Osteoblast (primary cell): ENCODE data around the gene ARHGEF28. TPM values are rescaled to one million over a fixed set of nuclear protein-coding genes. Genes with fewer than 3 reads are reported as not detected.

Experiments
- DNase-seq: peaks from one replicate; pipeline ENCODE4 v3.0.0; 2011; ENCODE audit warnings: low spot score, mixed read lengths; ENCODE audit not compliant: insufficient read length; ENCODE audit errors: missing footprints
- H2AFZ ChIP-seq: 2 replicates; pipeline ENCODE4 v1.6.0; 2011; ENCODE audit warnings: mild to moderate bottlenecking, low read length
- H3K27ac ChIP-seq: 2 replicates; pipeline ENCODE4 v1.5.1; 2011; ENCODE audit warnings: mild to moderate bottlenecking, low read depth, low read length, moderate library complexity
- H3K27me3 ChIP-seq: 2 replicates; pipeline ENCODE4 v1.6.0; 2012; ENCODE audit warnings: mild to moderate bottlenecking, control low read depth, inconsistent platforms, low read length, moderate library complexity; ENCODE audit not compliant: insufficient read depth
- H3K36me3 ChIP-seq: 2 replicates; pipeline ENCODE4 v1.5.1; 2011; ENCODE audit warnings: mild to moderate bottlenecking, low read length, control low read depth, moderate library complexity; ENCODE audit not compliant: insufficient read depth
- H3K4me1 ChIP-seq: 2 replicates; pipeline ENCODE4 v1.5.1; 2011; ENCODE audit warnings: mild to moderate bottlenecking, low read length, control low read depth, moderate library complexity; ENCODE audit not compliant: insufficient read depth
- H3K4me2 ChIP-seq: 2 replicates; pipeline ENCODE4 v1.6.0; 2011; ENCODE audit warnings: mild to moderate bottlenecking, low read length; ENCODE audit not compliant: insufficient read depth
- H3K4me3 ChIP-seq: fragments of 200-600 bp; sonication (generic); 3 replicates; pipeline ENCODE4 v1.5.1; 2012; ENCODE audit warnings: mild to moderate bottlenecking, low read length, inconsistent platforms; ENCODE audit not compliant: insufficient read depth
- H3K79me2 ChIP-seq: 2 replicates; pipeline ENCODE4 v1.6.0; 2012; ENCODE audit warnings: mild to moderate bottlenecking, low read length, control low read depth, inconsistent platforms; ENCODE audit not compliant: insufficient read depth
- H3K9me3 ChIP-seq: 2 replicates; pipeline ENCODE4 v1.5.1; 2011; ENCODE audit warnings: low read depth, low read length, control low read depth
- H4K20me1 ChIP-seq: 2 replicates; pipeline ENCODE4 v1.6.0; 2012; ENCODE audit warnings: mild to moderate bottlenecking, low read length, control low read depth; ENCODE audit not compliant: insufficient read depth
- total RNA-seq: library from RNA; depleted of rRNA; stranded (reverse); fragments of >200 nt; gene quantifications from 2 replicates; pipeline ENCODE4 v1.2.3, GENCODE V29; 2012
- TF ChIP-seq, protein P1 (sequence below): IDR thresholded peaks from 2 replicates; pipeline ENCODE4 v1.5.1; 2011; ENCODE audit warnings: mild to moderate bottlenecking, low read depth, low read length, moderate library complexity; ENCODE audit errors: extremely low read depth

Gene ARHGEF28
- total RNA-seq, 1 donor, result 64.4 TPM

DNA sequence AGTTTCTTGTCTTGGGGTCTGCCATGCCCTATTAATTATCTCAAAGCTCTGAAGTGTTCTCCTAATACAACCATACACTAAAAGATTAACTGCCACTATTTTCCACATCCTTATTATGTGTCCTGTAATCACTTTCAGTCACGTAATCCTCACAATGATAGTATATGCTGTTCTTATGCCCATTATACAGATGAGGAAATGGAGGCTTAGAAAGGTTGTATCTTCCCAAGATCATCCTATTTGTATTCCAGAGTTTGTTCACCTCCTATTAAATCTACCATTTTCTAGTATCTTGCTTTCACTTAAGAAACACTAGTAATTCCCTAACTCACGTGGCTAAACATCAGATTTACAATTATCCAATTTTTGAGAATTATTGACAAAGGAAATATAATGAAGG lies 2.9 kb upstream of the ARHGEF28 start:
- no peaks in the 10 kb centered on the region for H3K9me3 ChIP-seq
- H2AFZ ChIP-seq, result no peak overlapping the region
- H3K4me3 ChIP-seq, result no peak overlapping the region
- DNase-seq, result peak; percentile 49
- no peaks in the 10 kb centered on the region for H4K20me1 ChIP-seq
- no peaks in the 10 kb centered on the region for H3K4me1 ChIP-seq
- no peak overlapping the region for H3K27ac ChIP-seq
- H3K27me3 ChIP-seq, result no peaks in the 10 kb centered on the region
- TF ChIP-seq, protein P1, sequence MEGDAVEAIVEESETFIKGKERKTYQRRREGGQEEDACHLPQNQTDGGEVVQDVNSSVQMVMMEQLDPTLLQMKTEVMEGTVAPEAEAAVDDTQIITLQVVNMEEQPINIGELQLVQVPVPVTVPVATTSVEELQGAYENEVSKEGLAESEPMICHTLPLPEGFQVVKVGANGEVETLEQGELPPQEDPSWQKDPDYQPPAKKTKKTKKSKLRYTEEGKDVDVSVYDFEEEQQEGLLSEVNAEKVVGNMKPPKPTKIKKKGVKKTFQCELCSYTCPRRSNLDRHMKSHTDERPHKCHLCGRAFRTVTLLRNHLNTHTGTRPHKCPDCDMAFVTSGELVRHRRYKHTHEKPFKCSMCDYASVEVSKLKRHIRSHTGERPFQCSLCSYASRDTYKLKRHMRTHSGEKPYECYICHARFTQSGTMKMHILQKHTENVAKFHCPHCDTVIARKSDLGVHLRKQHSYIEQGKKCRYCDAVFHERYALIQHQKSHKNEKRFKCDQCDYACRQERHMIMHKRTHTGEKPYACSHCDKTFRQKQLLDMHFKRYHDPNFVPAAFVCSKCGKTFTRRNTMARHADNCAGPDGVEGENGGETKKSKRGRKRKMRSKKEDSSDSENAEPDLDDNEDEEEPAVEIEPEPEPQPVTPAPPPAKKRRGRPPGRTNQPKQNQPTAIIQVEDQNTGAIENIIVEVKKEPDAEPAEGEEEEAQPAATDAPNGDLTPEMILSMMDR, result no peak
- no peaks in the 10 kb centered on the region for H3K36me3 ChIP-seq
- no peak overlapping the region for H3K4me2 ChIP-seq
- peaks cover 21% of the 10 kb centered on the region for H3K79me2 ChIP-seq

DNA sequence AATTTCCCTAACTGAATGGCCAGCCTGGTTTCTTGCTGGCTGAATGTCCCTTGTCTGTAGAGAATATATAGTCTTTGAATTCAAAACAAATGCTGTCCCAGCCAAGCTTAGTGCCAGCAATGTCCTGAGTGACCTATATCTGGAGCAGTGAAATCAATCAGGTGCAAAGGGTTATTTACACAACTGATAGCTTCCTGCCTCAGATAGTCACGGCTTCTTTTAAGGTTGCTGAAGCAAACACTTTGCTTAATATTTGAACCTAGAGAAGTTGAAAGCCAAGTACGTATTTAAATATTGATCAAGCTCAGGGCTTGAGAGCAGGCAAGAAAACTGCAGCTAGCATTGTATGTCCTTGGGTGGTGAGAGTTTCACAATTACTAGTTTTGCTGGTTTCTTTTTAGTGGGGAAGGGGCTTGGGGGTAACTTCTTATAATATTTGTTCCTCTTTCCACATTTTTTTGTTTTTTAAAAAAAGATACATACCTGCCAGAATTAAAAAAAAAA lies 2.0 kb upstream of the ARHGEF28 start:
- no peak overlapping the region for H3K4me3 ChIP-seq
- DNase-seq, result no peak
- no peak overlapping the region for H2AFZ ChIP-seq
- no peak overlapping the region for H3K4me2 ChIP-seq
- H4K20me1 ChIP-seq, result peaks cover 2% of the 10 kb centered on the region
- H3K27me3 ChIP-seq, result no peaks in the 10 kb centered on the region
- peaks cover 30% of the 10 kb centered on the region for H3K79me2 ChIP-seq
- H3K9me3 ChIP-seq, result no peaks in the 10 kb centered on the region
- TF ChIP-seq, protein P1, result no peak
- no peaks in the 10 kb centered on the region for H3K4me1 ChIP-seq
- H3K36me3 ChIP-seq, result no peaks in the 10 kb centered on the region
- no peak overlapping the region for H3K27ac ChIP-seq

DNA sequence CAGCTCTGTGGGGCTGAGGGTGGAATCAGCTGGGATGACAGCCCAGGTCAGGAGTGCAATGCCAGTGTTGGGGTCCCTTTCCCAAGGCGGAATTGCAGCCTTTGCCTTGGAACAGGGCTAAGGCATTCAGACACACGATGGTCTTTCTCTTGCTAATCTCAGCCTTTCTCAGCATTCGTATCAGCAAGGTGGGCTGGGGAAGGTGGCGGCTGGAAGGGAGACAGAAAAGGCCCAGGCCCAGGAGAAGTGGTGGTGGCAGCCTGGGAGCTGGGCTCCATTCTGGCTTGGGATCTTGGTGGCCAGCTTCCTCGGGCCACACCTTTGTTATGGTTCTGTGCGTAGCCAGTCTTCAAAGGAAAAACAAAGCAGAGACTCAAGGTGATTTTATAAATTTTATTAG lies 1.1 kb upstream of the ARHGEF28 start:
- Histone ChIP-seq H3K4me2 (peak overlapping the region; percentile 75), H3K4me1 (no peaks in the 10 kb centered on the region), H3K4me3 (no peak overlapping the region), H3K27me3 (no peaks in the 10 kb centered on the region), H2AFZ (peak overlapping the region; percentile 9), H3K36me3 (no peaks in the 10 kb centered on the region), H3K27ac (no peak overlapping the region), H4K20me1 (peaks cover 2% of the 10 kb centered on the region), H3K79me2 (peaks cover 39% of the 10 kb centered on the region), H3K9me3 (no peaks in the 10 kb centered on the region)
- no peak for DNase-seq
- TF ChIP-seq, protein P1, result no peak

DNA sequence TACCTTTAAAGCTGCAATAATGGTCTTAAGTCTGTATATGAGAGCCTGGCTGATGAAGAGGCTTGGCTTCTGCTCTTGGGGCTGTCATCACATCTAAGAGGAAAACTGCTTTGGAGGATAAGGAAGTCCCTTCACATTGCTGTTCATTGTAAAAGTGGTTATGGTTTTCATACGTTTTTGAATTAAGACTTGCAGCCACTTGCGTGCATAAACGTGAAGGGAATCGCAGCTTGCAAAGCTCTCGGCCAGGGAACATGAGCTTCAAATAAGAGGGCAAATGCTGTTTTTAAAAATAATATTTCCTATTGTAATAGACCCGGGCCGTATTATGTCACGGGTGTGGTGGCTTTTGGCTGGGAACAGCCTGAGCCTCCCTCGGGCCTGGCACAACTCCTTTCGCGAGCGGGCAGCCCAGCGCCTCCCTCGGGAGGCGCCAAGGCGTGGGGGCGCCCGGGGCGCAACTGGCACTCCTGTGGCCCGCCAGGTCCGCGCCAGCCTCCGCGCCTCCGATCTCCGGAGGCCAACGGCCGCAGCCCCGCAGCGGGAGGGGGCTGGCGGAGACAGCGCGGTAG lies 538 bp upstream of the ARHGEF28 start:
- Histone ChIP-seq H3K4me2 (peak overlapping the region; percentile 75), H3K27me3 (no peaks in the 10 kb centered on the region), H3K4me3 (peak overlapping the region; percentile 83), H3K79me2 (peaks cover 43% of the 10 kb centered on the region), H3K27ac (no peak overlapping the region), H3K36me3 (no peaks in the 10 kb centered on the region), H3K9me3 (no peaks in the 10 kb centered on the region), H2AFZ (peak overlapping the region; percentile 73), H3K4me1 (no peaks in the 10 kb centered on the region), H4K20me1 (peaks cover 2% of the 10 kb centered on the region)
- peak; percentile 88 for DNase-seq
- TF ChIP-seq, protein P1, result no peak
